ENCODE data around the gene DERL3.

Gene DERL3

DNA sequence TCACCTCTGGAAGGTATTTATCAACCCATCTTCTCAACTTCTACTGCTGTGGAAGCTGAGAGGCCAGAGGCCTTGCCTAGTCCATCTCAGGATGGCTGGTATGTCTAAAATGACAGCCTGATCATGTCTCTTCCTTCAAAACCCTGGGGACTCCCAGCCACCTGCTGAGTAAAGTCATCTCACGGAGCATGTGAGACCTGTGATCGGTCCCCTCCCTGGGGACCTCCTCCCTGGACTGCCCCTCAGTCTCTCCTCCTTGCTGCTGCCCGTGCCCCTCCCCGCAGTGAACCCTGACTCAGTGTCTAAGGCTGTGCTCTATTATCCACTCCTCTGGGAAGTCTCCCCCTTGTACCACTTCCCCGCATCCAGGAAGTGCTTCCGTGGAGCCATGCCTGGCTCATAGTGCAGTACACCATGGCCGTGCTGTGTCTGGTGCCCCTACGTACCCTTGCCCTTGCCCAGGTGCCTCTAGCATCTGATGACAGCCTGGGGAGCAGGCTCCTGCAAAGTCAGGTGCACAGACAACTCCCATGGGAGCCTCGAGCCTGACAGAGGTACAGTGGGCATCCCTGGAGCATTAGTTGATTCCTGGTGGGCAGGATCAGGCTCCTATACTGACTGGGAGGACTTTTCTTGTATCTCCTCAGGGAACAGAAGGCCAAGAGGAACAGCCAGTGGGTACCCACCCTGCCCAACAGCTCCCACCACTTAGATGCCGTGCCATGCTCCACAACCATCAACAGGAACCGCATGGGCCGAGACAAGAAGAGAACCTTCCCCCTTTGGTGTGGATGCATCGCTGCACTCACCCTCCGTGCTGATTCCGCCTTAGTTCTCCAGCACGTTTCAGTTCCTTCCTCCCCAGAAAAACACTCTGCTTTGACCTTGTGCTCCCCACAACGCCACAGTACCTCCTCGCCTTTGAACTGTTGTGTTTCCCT is 38.2 kb downstream of the DERL3 start:
- no peak for DNase-seq

DNA sequence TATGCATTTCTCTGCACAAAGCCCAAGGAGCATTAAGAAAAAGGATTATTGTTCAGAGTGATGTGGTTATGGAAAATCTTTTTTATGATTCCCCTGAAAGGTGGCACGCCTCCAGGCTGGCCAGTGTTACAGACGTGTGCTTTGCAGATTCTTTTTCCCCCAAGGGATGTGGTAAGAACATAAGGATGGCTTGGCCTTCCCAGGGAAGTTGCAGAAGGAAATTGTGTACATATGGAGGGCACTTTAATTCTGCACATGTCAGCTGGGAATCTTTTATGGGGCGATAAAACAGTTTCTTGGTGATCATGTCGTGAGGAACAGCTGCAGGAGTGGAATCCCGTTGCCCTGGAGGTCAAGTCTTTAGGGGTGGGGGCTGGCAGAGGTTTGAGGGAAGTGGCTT is 42.3 kb downstream of the DERL3 start:
- peak; percentile 83 for DNase-seq

DNA sequence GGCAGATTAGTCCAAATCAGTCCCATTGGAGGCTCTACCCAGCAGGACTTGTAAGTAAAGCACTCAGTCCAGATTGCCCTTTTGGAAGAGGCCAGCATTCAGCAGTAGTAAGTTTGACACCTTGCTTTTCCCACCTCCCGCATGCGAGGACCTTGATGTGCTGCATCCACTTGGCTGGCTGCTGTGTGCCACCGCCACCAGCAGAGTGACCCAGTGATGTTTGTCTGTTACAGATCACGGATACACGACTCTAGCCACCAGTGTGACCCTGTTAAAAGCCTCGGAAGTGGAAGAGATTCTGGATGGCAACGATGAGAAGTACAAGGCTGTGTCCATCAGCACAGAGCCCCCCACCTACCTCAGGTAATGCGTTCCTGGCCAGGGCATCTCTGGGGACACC is 45.5 kb downstream of the DERL3 start:
- DNase-seq = no peak

DNA sequence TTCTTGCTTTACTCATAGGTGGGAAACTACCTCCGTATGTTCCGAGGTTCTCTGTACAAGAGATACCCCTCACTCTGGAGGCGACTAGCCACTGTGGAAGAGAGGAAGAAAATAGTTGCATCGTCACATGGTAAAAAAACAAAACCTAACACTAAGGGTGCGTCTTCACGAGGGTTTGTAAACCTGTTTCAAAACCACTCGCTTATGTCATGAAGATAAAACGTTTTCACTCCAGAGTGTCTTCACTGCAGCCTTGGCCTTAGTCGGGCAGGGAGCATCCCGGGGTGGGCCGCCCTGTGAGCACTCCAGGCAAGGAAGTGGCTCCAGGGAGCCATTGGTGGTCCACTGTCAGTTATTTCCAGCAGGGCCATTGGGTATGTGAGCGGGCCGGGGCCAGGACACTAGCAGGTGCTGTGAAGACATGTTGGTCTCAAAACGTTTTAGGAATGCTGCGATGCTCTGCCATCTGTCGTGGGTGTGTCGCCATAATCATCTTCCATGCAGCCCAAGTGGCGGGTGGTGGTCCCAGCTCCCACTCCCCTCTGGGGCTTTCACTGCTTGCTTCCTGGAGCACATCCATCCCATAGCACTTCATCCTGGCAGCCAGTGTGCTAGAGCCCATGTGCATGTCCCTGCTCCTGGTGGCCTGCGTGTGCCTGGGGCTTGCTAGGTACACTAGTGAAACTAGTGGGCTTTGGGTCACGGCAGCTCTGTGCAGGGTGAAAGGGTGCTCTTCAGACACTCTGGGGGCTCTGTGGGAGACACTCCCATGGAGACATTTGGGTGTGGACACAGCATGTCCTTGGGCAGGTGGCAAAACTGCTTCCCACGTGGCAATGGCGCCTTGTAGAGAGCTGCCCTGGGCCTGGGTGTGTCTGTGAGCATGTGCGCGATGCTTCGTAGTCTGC is 46.8 kb downstream of the DERL3 start:
- DNase-seq = no peak

DNA sequence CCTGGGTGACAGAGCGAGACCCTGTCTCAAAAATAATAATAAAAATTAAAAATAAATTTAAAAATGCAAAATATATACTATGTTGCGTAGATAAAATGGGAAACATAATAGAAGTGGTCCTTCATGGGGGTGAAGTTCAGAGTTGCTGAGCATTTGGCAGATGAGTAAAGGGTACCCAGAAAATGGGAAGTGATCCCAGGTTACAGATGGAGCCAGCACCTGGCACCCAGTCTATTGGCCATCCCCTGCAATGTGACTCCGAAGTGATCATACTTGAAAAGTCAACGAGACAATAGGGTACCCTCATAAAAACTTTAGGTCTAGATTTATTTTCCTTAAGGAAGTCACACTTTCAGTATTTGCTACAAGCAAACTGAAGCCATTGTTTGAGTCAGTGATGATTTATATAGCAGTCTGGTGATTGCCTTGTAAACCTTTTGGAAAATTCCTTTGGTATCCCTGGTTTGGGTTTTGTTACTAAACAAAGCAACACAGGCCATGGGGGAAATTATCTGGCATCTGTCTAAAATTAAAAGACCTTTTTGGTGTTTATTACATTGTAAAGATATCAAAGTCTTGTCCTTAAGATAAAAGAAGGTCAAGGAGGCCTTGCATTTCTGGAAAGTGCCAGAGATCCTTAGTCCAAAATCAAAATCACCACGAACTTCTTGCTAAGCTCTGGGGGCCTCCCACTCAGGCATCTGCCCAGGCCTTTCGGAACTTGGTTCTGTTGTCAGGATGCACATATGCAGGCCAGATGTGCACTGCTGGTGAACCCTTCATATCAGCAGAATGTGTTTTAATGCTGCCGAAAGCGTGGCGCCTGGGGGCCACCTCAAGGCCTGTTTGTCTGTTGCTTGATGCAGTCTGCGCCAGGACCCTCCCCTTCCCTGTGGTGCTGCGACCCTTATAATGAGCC is 47.7 kb downstream of the DERL3 start:
- DNase-seq = peak; percentile 67

DNA sequence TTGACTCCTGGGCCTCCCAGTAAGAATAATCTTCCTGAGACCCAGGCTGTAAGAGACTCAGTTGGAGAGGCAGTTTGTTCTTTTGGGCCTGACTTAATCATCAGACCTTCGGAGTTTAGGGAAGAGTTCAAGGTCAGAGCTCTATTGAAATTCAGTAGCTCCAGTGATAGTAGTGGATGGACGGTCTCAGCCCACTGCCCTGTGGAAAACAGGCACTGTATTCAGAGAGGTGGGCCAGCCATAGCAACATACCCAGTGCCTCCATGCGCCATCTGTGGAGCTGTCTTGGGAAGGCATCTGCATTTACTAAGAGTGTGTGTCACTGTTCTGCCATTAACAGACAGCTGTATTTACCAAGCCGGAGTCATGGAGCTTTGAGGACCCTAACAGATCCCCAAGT is 49.2 kb downstream of the DERL3 start:
- DNase-seq = no peak

DNA sequence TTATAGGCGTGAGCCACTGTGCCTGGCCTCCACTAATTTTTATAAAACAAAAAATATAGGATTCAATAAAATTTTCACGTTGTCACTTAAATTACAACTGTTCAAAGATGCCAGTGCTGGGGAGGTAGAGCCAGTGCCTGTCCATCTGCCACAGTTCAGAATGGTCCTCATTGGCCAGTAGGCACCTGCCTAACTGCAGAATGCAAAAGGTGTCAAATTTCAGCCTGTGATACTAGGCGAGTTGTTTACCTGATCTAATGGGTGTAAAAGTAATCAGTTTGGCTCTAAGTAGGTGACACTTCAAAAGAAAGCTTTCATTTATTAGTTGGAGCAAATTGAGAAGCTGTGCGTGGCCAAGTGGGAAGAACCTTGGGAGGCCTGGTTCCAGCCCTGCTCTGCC is 49.7 kb downstream of the DERL3 start:
- no peak for DNase-seq

DNA sequence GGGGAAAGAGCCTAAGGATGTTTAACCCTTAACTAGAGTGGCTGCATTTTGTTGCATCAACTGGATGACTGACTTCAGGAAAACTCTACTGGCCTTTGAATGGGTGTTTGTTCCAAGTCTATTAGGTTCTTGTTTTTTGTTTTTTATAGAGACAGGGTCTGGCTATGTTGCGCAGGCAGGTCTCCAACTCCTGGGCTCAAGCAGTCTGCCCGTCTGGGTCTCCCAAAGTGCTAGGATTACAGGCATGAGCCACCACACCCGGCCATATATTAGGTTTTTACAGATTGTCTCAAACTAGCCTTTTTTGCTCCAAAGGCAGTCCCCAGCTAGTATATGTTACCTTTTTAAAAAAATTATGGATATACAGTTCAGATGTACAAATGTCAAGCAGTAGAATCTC is 50.9 kb downstream of the DERL3 start:
- no peak for DNase-seq

DNA sequence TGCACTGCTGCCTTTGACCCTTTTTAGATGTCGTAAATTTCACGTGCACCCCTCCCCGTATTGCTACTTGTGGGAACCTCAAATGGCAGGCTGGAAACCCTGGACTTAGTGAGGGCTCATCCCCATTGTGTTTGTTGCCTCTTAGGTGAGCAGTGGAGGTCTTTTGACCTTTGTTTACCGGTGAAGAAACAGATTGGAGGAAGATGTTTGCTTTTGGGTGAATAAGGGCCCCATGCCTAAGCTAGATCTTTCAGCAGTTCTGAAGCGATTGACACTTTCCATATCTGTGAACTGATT is 51.3 kb downstream of the DERL3 start:
- no peak for DNase-seq

DNA sequence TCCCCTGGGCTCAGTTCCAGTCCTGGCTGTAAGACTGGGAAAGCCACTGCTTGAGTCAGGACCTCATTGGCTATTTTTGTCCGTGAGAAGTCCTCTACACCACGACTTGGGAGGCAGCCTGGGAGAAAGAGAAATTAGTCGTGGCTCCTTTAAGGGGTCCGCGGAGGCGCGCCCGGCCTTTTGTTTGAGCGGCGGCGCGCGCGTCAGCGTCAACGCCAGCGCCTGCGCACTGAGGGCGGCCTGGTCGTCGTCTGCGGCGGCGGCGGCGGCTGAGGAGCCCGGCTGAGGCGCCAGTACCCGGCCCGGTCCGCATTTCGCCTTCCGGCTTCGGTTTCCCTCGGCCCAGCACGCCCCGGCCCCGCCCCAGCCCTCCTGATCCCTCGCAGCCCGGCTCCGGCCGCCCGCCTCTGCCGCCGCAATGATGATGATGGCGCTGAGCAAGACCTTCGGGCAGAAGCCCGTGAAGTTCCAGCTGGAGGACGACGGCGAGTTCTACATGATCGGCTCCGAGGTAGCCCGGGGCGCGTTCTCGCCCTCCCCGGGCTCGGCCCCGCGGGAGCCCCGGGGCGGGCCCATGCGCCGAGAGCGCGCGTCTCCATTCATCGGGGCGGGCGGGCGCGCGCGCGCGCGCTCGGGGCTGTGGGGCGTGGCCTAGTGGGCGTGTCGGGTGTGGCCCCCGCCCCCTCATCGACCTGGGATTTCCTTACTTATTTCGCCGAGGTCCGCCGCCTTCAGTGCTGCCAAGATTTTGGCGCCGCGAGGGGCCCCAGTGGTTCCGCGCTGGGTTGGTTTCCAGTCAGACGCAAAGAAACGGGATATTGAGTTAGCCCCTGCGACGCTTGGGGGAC is 51.8 kb downstream of the DERL3 start, which contains the start of gene SMARCB1:
Gene SMARCB1 (plus strand): TSS at position 215 of the 848 bp plus-strand sequence. CDS start 204 bp downstream, at position 419.
- peak; percentile 91 for DNase-seq

DNA sequence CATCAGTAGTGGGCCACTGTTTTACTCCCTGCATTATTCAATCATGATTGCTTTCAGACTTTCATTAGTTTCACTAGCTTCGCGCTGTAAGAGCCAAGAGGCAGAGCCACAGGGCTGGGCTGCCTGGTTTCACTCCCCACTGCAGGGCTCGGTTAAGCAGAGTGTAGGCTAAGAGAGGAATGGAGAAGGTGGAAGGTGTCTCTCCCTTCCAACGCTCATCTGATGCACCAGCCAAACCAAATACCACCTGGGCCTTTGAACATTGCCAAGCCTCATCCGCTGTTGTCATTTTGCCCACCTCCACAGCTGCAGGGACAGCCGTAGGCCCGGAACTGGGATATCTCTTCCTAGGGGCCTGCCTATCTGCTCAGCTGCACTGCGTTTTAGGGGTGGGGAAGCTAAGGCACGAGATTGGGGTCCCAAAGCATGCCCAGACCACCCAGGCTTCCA is 52.5 kb downstream of the DERL3 start:
- no peak for DNase-seq
